HepG2 (cell line): ENCODE data around the gene LTA.

ENCODE experiments used
- GABPA ChIP-seq, 2 experiments: IDR thresholded peaks; 2 replicates each; pipeline ENCODE4 v1.6.1; 2011 to 2016; ENCODE audit warnings: low read depth in 2 of 2, low read length in 1 of 2, missing biosample characterization in 1 of 2, missing genetic modification characterization in 1 of 2
- SRSF1 ChIP-seq: fragments of 200-400 bp; formaldehyde crosslinking; optimal IDR thresholded peaks from 2 replicates; pipeline ENCODE3; 2017; ENCODE audit warnings: mild to moderate bottlenecking, low read depth, low read length, moderate library complexity

GRCh38 chr6:31610968-31611367, 38.9 kb downstream of the LTA start:
- TF ChIP-seq GABPA (IDR thresholded peaks at IDR 0.05; ENCODE audit: low read depth, low read length), result no peak
- no peak for TF ChIP-seq GABPA (CRISPR knock-in tag; IDR thresholded peaks at IDR 0.05; ENCODE audit: low read depth)
- no peak for TF ChIP-seq SRSF1
